Small intestine (tissue), 4 donors: ENCODE data around the gene HIF3A. TPM values are rescaled to one million over a fixed set of nuclear protein-coding genes. Genes with fewer than 3 reads are reported as not detected.

ENCODE experiments used
- polyA plus RNA-seq, 4 donors: library from polyadenylated mRNA; stranded (reverse) in 3 of 4; unstranded in 1 of 4; fragments of 200-250 nt in 3 of 4; fragments of 120-200 nt in 1 of 4; gene quantifications; one replicate each; pipeline versions ENCODE4 v1.2.1 to v1.2.3, GENCODE V29; 2013
- donor health status: healthy with polysubstance abuse.
- donor health status: Bipolar disorder and iron deficiency.
- donor health status: healthy.

The HIF3A gene
- polyA plus RNA-seq, 4 donors, result 0.89 to 159 (median 16.0) TPM

Other genes with a start within 250 kb of the HIF3A start
- gene IGFL3, start 172.4 kb upstream of the HIF3A start, polyA plus RNA-seq, result not detected
- 1 to 10 TPM in 1 of 4 donors, under 1 TPM in 1, not detected in 2; 0.16 to 2.0 TPM for gene IGFL2, start 148.8 kb upstream of the HIF3A start, polyA plus RNA-seq
- gene IGFL1, start 67.3 kb upstream of the HIF3A start, polyA plus RNA-seq, result not detected
- gene PPP5C, start 50.0 kb downstream of the HIF3A start, polyA plus RNA-seq, result 10 to 100 TPM; 24.0 to 52.2 (median 39.4) TPM
- gene CCDC8, start 116.5 kb downstream of the HIF3A start, polyA plus RNA-seq, result 10 to 100 TPM in 1 of 4 donors, 1 to 10 TPM in 2, not detected in 1; 1.1 to 50.9 (median 2.0) TPM
- gene PNMA8C, start 131.9 kb downstream of the HIF3A start, polyA plus RNA-seq, result under 1 TPM in 2 of 4 donors, not detected in 2; 0.09 to 0.49 TPM
- gene PNMA8A, start 174.5 kb downstream of the HIF3A start, polyA plus RNA-seq, result 1 to 10 TPM in 2 of 4 donors, under 1 TPM in 1, not detected in 1; 0.27 to 2.9 (median 1.5) TPM
- gene PNMA8B, start 198.8 kb downstream of the HIF3A start, polyA plus RNA-seq, result 1 to 10 TPM in 2 of 4 donors, not detected in 2; 1.0 to 1.3 TPM